ENCODE data around the gene SYNE3.

SYNE3 gene

GRCh38 chr14:95469134-95469481 is 47.3 kb downstream of the SYNE3 start:
- DNase-seq, result no peak

- DNase-seq, result no peak
These were observed 47.9 kb downstream of the SYNE3 start for GRCh38 chr14:95468448-95469133.

GRCh38 chr14:95467657-95468056 is 48.8 kb downstream of the SYNE3 start:
- no peak for DNase-seq

GRCh38 chr14:95467232-95467631 is 49.2 kb downstream of the SYNE3 start:
- no peak for DNase-seq
